Tibial artery (tissue), 4 donors: ENCODE data around the gene CD109.

ENCODE experiments used
- DNase-seq, 2 donors: peaks; one replicate each; pipeline ENCODE4 v3.0.0-alpha.2; 2019
- H3K27ac ChIP-seq, 2 donors: fragments of 200-600 bp; sonication (generic) in 1 of 2; 1 replicate in 1 of 2; 2 replicates in 1 of 2; pipeline ENCODE4 v1.5.1; 2018 to 2019; ENCODE audit warnings: mild to moderate bottlenecking in 1 of 2
- H3K27me3 ChIP-seq, 2 donors: fragments of 200-600 bp; sonication (generic) in 1 of 2; one replicate each; pipeline versions ENCODE4 v1.5.1 to v1.6.0; 2016 to 2019
- H3K36me3 ChIP-seq, 3 donors: fragments of 200-600 bp; sonication (generic) in 2 of 3; one replicate each; pipeline ENCODE4 v1.5.1; 2016 to 2019; ENCODE audit warnings: mild to moderate bottlenecking in 2 of 3
- H3K4me1 ChIP-seq, 4 donors: fragments of 200-600 bp; sonication (generic) in 2 of 4; 1 replicate in 3 of 4; 2 replicates in 1 of 4; pipeline ENCODE4 v1.5.1; 2016 to 2019
- H3K4me3 ChIP-seq, 2 donors: fragments of 200-600 bp; sonication (generic) in 1 of 2; 1 replicate in 1 of 2; 2 replicates in 1 of 2; pipeline ENCODE4 v1.5.1; 2018 to 2019; ENCODE audit warnings: mild to moderate bottlenecking in 2 of 2
- H3K9me3 ChIP-seq, 3 donors: fragments of 200-600 bp; sonication (generic) in 1 of 3; one replicate each; pipeline ENCODE4 v1.5.1; 2016 to 2019
- intact Hi-C: fragments of 100-400 bp; cut with DNase I; formaldehyde crosslinking; loops from one replicate; pipeline ENCODE4 v1.15.0; 2023; ENCODE audit warnings: low total_unique reads
- TF ChIP-seq, protein P1 (sequence below), 2 experiments: fragments of 200-600 bp in 1 of 2; fragments of 450-650 bp in 1 of 2; IDR thresholded peaks; one replicate each; pipeline ENCODE4 v1.5.1; 2017 to 2019; ENCODE audit warnings: antibody characterized with exemption in 2 of 2, mild to moderate bottlenecking in 1 of 2, moderate library complexity in 1 of 2

Gene CD109

DNA sequence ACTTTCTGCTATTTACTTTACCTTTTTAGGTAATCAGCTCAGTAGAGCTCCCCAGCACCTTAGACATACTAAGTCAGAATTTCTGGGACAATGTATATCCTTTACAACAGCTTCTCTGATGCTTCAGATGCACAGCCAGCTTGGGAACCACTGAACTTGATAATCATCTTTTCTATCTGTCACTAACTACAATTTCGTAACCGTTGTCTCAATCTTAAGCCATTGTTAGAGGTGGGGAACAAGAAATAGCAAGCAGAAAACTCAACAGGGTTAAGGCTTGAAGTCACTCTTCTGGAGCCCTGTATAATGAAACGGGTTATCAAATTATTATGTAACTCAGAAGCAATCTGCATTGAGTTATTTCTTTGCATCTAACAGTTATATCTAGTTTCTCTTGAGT is 47.1 kb downstream of the CD109 start:
- Histone ChIP-seq H3K36me3 (no peaks in the 10 kb centered on the region), H3K4me3 (no peak overlapping the region), H3K27ac (no peak overlapping the region), H3K4me1 (no peaks in the 10 kb centered on the region), H3K9me3 (no peaks in the 10 kb centered on the region), H3K27me3 (no peaks in the 10 kb centered on the region)
- intact Hi-C loops, result loop anchor here (5.0 kb wide), 1 partner anchor 1469 kb away; no protein-coding TSS in a partner anchor
- TF ChIP-seq, protein P1, sequence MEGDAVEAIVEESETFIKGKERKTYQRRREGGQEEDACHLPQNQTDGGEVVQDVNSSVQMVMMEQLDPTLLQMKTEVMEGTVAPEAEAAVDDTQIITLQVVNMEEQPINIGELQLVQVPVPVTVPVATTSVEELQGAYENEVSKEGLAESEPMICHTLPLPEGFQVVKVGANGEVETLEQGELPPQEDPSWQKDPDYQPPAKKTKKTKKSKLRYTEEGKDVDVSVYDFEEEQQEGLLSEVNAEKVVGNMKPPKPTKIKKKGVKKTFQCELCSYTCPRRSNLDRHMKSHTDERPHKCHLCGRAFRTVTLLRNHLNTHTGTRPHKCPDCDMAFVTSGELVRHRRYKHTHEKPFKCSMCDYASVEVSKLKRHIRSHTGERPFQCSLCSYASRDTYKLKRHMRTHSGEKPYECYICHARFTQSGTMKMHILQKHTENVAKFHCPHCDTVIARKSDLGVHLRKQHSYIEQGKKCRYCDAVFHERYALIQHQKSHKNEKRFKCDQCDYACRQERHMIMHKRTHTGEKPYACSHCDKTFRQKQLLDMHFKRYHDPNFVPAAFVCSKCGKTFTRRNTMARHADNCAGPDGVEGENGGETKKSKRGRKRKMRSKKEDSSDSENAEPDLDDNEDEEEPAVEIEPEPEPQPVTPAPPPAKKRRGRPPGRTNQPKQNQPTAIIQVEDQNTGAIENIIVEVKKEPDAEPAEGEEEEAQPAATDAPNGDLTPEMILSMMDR (IDR thresholded peaks at IDR 0.05), result no peak
- no peak for DNase-seq

DNA sequence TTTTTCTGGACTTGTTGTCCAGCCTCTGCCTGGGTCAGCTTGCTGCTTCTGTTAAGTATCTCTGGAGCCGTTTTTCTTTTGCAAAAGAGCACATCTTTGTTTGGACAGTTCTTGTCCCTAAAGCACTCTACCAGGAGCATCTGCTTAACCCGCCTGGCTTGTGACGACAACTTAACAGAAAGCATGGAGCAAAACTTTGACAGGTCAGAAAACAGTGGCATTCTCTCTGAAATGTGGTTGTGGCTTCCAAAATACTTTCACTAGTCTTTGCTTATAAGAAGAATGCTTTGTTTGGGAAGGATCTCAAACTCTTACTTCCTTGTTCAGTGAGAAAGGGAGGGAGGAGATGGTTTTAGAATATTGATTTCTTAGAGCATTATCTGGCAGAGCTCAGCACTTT is 47.6 kb downstream of the CD109 start:
- Histone ChIP-seq H3K27ac (no peak overlapping the region), H3K4me3 (no peak overlapping the region), H3K27me3 (no peaks in the 10 kb centered on the region), H3K36me3 (no peaks in the 10 kb centered on the region), H3K4me1 (no peaks in the 10 kb centered on the region), H3K9me3 (no peaks in the 10 kb centered on the region)
- intact Hi-C loops, result loop anchor here (5.0 kb wide), 1 partner anchor 1469 kb away; no protein-coding TSS in a partner anchor
- no peak for DNase-seq
- TF ChIP-seq, protein P1 (IDR thresholded peaks at IDR 0.05), result no peak

DNA sequence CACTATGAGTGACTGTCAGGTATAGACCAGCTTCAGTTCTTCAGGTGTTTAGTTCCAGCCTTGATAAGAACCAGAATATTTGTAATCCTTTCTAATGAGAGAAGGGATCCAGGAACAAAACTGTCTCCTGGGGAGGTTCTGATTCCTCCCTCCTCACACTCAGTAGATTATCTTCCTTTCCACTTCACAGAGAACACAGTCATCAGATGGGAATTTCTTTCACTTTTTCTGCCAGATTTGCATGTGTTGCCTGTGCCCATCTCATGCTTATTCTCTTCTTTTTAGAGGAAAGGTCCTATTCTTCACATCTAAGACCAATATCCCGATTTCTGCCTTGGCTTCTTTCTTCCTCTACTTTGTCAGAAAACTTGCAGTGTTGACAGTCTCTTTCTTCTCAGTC is 50.8 kb downstream of the CD109 start:
- peaks cover 0 to 1% (median 0%) of the 10 kb centered on the region in 4 donors for H3K4me1 ChIP-seq
- no peak overlapping the region for H3K27ac ChIP-seq
- H3K36me3 ChIP-seq, result no peaks in the 10 kb centered on the region
- H3K9me3 ChIP-seq, result no peaks in the 10 kb centered on the region
- no peak overlapping the region for H3K4me3 ChIP-seq
- no peaks in the 10 kb centered on the region for H3K27me3 ChIP-seq
- intact Hi-C loops, result no loop called here
- TF ChIP-seq, protein P1 (IDR thresholded peaks at IDR 0.05), result no peak
- no peak for DNase-seq

DNA sequence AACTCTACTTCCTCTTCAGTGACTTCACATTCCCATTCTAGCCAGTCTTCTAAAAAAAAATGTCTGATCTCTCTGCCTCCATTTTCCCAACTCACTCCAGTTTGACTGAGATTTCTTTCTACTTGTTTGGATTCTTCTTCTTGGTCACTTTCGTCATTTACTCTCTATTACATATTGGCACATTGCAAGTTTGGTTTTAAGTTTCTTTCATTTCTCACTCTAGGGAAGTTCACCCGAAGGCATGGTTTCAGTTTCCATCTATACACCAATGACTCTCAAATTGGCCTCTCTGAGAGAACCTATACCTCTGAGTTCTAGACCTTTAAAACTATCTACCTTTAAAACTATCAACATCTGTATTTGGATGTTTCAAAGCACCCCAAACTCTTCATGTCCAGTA is 51.3 kb downstream of the CD109 start:
- Histone ChIP-seq H3K4me1 (peaks cover 0 to 4% (median 0%) of the 10 kb centered on the region in 4 donors), H3K27ac (no peak overlapping the region), H3K27me3 (no peaks in the 10 kb centered on the region), H3K9me3 (no peaks in the 10 kb centered on the region), H3K4me3 (no peak overlapping the region), H3K36me3 (no peaks in the 10 kb centered on the region)
- TF ChIP-seq, protein P1 (IDR thresholded peaks at IDR 0.05), result no peak
- intact Hi-C loops, result no loop called here
- no peak for DNase-seq

DNA sequence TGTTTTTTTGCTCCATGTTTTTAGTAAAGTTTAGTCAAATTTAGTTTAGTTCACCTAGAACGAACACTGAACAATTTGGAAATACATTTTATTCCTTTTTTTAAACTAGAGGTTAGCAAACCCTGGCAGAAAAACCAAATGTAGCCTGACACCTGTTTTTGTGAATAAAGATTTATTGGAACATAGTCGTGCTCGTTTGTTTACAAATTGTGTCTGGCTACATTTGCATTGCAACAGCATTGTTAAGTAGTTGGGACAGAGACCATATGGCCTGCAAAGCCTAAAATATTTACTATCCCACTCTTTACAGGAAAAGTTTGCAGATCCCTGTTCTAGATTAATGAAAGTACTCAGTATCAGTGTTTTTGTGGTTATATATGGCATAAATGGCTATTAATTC is 56.9 kb downstream of the CD109 start:
- no peak for DNase-seq
- TF ChIP-seq, protein P1 (IDR thresholded peaks at IDR 0.05), result no peak
- intact Hi-C loops, result no loop called here
- no peak overlapping the region for H3K4me3 ChIP-seq
- H3K9me3 ChIP-seq, result no peaks in the 10 kb centered on the region
- H3K27ac ChIP-seq, result no peak overlapping the region
- H3K27me3 ChIP-seq, result no peaks in the 10 kb centered on the region
- H3K36me3 ChIP-seq, result no peaks in the 10 kb centered on the region
- H3K4me1 ChIP-seq, result peaks cover 0 to 4% (median 0%) of the 10 kb centered on the region in 4 donors

DNA sequence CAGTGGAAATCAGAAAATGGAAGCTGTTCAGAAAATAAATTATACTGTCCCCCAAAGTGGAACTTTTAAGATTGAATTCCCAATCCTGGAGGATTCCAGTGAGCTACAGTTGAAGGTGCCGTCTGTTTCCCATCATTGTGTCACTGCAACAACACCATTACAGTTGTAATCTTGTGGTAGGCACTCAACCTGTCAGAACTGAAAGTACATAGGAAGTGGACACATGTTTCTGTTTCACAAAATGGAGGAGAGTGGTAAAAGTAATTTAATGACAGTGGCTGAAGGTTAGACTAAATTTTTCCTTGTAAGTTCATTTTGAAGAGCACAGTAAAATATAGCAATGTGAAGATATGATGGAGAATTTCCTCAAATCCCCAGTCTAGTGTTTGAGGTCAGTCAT is 70.0 kb downstream of the CD109 start:
- Histone ChIP-seq H3K4me3 (no peak overlapping the region), H3K27ac (no peak overlapping the region), H3K36me3 (peaks cover 0 to 7% (median 0%) of the 10 kb centered on the region in 3 donors), H3K27me3 (no peaks in the 10 kb centered on the region), H3K4me1 (no peaks in the 10 kb centered on the region), H3K9me3 (no peaks in the 10 kb centered on the region)
- DNase-seq, result no peak
- TF ChIP-seq, protein P1 (IDR thresholded peaks at IDR 0.05), result no peak
- intact Hi-C loops, result no loop called here
